UCSD-AML1 (cell line): ENCODE data around the gene KCNK5.
A peak's percentile ranks its signal among the peaks of the same experiment; 100 is the strongest.

Experiments
- DNase-seq: peaks from one replicate; lab custom pipeline; 2025; ENCODE audit not compliant: unreplicated experiment; lab: John Stamatoyannopoulos, UW

The KCNK5 gene

GRCh38 chr6:39178235-39178634 is 51.0 kb downstream of the KCNK5 start:
- DNase-seq, result no peak

GRCh38 chr6:39177130-39177529 is 52.1 kb downstream of the KCNK5 start:
- no peak for DNase-seq

GRCh38 chr6:39173270-39173669 is 56.0 kb downstream of the KCNK5 start:
- peak; percentile 33 for DNase-seq

- DNase-seq, result no peak
These were observed 56.9 kb downstream of the KCNK5 start for GRCh38 chr6:39172377-39172757.

GRCh38 chr6:39171489-39172376 is 57.5 kb downstream of the KCNK5 start:
- DNase-seq, result no peak

GRCh38 chr6:39170860-39171259 is 58.4 kb downstream of the KCNK5 start:
- DNase-seq, result no peak

GRCh38 chr6:39170389-39170788 is 58.9 kb downstream of the KCNK5 start:
- no peak for DNase-seq

- DNase-seq, result no peak
These were observed 59.6 kb downstream of the KCNK5 start for GRCh38 chr6:39169448-39170344.

- no peak for DNase-seq
These were observed 61.2 kb downstream of the KCNK5 start for GRCh38 chr6:39167866-39168625.

- DNase-seq, result no peak
These were observed 62.0 kb downstream of the KCNK5 start for GRCh38 chr6:39167321-39167720.

- DNase-seq, result no peak
These were observed 62.4 kb downstream of the KCNK5 start for GRCh38 chr6:39166912-39167290.

GRCh38 chr6:39166189-39166911 is 62.9 kb downstream of the KCNK5 start:
- peak; percentile 82 for DNase-seq

- DNase-seq, result no peak
These were observed 71.8 kb downstream of the KCNK5 start for GRCh38 chr6:39157511-39157910.

- no peak for DNase-seq
These were observed 72.5 kb downstream of the KCNK5 start for GRCh38 chr6:39156801-39157200.

- DNase-seq, result no peak
These were observed 74.6 kb downstream of the KCNK5 start for GRCh38 chr6:39154705-39155104.

- DNase-seq, result no peak
These were observed 75.4 kb downstream of the KCNK5 start for GRCh38 chr6:39153766-39154397.

GRCh38 chr6:39152262-39152661 is 77.0 kb downstream of the KCNK5 start:
- DNase-seq, result no peak

- DNase-seq, result no peak
These were observed 78.1 kb downstream of the KCNK5 start for GRCh38 chr6:39151211-39151610.

GRCh38 chr6:39144481-39145173 is 84.6 kb downstream of the KCNK5 start:
- no peak for DNase-seq
